NCI-H1436 treated with DMSO at 0.1 percent for 48 hours (cell line): ENCODE results near the gene AFAP1L1.

Source experiments
- DNase-seq: peaks from one replicate; lab custom pipeline; 2025; lab: John Stamatoyannopoulos, UW

AFAP1L1 gene

GRCh38 chr5:149284501-149284900 is 12.8 kb downstream of the AFAP1L1 start:
- no peak for DNase-seq

GRCh38 chr5:149285153-149285552 is 13.5 kb downstream of the AFAP1L1 start:
- no peak for DNase-seq

- DNase-seq, result no peak
These were observed 16.8 kb downstream of the AFAP1L1 start for GRCh38 chr5:149288436-149288835.

- DNase-seq, result no peak
These were observed 17.6 kb downstream of the AFAP1L1 start for GRCh38 chr5:149289301-149289700.

- no peak for DNase-seq
These were observed 23.5 kb downstream of the AFAP1L1 start for GRCh38 chr5:149294872-149295829.

DNA sequence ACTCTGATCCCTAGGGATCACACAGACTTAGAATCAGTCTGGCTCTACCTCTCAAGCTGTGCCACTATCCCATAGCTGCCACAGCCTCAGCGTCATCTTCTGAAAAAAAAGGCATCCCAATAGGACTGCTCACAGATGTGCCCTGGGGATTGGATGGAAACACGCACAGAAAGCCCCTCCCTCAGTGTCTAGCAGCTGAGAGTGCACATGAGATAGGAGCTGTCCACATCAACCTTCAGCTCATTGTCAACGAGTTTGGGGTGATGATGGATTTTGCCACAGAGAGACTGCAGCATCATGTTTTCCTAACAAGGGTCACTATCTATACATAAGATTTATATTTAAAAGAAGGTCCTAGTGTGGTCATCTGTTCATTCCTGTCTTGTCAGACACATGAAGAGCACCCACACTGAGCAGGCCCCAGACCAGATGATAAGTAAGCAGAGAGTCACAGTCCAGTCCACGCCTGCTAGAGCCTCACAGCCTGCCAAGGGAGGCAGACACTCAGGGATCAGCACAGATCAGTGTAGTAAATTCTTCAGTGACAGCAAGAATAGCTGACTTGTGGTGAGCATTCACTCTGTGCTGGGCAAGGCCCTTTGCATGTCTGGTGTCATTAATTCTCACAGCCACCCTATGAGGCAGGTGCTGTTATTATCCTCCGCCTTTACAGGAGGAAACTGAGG is 25.8 kb downstream of the AFAP1L1 start:
- no peak for DNase-seq

DNA sequence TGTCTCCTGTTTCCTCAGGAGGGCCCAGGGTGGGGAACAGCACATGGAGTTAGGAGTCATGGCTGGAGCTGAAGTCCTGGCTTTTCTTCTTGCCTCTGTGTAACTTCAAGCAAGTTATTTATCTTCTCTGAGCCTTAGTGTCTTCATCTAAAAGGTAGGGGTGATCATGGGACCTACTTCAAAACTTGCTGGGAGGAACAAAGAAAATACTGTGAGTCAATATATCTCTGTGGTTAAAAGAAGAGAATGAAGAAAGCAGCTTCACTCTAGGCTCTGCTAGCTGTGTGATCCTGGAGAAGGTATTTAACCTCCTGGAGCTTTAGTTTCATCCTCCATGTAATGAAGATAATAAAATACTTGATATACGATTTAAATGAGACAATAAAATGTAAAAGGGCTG is 26.5 kb downstream of the AFAP1L1 start:
- DNase-seq, result no peak

- DNase-seq, result no peak
These were observed 27.3 kb downstream of the AFAP1L1 start for GRCh38 chr5:149298842-149299404.

- DNase-seq, result no peak
These were observed 27.9 kb downstream of the AFAP1L1 start for GRCh38 chr5:149299451-149300054.

DNA sequence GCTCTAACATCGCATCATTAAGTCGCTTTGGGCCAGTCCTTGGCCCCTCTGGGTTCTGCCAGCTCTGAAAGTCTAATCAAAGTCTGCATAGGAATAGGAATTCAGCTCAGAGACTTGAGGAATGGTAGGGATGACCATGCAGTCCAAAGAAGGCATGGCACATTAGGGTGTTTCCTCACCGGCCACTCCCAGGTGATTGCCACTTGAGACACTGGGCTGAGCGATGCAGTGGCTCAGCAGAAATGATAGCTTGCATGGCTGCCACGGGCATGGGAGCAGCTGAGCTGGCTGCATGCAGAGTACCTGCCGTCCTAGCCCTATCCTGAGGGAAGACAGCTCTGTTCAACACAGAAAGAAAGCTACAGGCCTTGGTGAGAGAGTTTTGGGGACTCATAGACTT is 28.8 kb downstream of the AFAP1L1 start:
- no peak for DNase-seq

DNA sequence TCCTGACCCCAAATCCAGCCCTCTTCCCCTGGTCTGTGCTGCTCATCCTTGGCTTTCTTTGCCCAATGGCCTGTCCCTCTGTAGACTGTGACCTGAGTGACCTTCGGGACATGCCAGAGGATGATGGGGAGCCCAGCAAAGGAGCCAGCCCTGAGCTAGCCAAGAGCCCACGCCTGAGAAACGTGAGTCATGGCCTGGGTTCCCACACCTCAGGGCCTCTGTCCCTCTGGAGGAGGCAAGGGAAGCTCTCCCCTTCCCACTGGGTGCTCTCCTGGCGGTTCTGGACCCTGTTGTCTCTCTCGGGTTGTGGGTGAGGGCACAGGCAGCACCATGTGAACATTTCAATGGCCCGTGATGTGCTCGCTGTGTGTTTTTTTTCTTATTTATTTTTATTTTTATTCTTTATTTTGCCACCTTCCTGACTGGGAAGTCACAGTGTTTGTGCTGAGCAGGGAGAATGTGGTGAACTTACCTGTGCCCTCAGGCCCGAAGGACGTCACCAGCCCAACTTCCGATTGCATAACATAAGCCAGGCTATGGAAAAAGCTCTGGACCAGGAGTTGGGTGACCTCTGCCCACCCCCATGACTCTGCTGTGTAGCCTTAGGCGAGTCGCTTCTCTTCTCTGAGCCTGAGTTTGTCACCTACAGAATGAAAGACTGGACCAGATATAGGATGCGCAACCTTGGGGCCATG is 29.5 kb downstream of the AFAP1L1 start:
- DNase-seq, result no peak

DNA sequence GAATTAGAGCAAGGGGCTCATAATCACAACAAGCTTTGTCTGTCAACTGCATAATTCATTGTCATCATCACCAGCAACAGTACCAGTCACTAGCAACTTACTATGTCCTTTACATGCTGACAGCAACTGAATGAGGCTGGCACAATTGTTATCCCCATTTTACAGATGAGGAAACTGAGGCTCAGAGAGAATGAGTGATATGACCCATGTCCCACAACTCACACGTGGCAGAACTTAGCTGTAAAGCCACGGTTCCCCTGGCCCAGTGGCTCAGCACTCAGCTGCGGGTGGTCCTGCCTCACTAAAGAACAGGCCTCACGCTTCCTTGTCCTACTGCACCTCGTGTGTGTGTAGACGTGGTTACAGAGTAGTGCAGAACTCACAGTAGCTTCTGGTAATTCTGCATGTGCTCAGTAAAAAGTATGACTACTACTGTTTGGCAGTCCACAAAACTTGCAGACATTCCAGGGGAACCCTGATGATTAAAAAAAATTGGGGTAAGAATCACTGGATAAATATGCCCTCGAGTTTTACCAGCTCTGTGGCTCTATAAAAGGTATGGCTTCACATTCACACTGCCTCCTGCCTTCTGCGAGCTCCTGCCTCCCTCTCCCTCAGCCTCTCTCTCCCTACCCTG is 30.2 kb downstream of the AFAP1L1 start:
- DNase-seq, result no peak

DNA sequence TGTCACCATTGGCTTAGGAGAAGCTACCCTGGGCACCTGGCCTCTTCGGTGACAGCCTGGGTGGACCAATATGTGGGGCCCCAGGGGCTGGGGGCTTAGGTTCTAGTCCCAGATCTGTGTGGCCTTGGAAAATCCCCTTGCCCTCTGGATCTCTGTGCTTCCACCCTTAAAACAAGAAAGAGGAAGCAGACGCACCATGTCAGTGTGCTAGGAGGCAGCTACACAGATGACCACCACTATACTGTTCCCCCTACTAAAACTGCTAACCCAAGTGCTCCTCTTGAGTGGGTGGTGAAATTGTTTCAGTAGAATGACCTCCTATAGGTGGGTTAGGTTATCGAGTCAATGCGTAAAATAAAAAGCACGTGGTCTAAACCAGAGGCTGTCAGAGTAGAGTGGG is 31.0 kb downstream of the AFAP1L1 start:
- DNase-seq, result no peak

GRCh38 chr5:149303210-149303609 is 31.6 kb downstream of the AFAP1L1 start:
- no peak for DNase-seq

DNA sequence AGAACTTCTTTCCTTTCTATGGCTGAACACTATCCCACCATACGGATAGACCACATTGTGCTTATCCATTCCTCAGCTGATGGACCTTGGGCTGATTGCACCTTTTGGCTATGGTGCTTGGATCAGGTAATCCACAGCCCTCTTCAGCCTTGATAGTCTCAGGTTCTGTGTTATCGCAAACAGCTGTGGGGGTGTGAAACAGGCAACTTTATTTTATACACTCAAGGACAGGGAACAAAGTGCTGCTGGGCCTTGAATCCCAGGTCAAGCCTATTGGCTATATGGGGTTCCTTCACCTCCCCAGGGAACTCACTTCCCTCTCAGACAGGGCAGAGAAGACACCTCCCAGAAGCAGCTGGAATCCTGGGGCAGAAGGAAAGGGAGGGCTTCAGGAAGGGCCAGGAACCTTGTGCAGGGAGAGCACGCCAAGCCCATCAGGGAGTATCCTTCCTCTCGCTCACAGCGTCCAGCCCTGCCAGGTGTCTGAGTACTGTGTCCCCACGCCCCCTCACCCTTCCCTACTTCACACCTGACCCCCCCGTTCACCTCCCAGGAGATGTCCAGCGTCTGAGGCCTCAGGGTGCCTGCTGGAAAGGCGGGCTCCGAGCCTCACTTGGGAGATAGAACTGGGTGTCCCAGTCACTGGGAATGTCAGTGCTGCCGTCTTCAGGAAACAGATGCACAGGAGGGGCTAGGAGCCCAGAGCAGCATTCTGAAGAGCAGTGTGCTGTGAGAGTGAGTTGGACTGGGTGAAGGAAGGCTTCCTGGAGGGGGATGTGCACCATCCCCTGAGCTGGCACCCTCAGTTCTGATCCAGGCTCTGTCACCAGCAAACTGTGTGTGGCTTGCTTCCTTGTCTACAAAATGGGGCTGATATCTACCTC is 32.8 kb downstream of the AFAP1L1 start:
- no peak for DNase-seq

GRCh38 chr5:149309354-149309753 is 37.7 kb downstream of the AFAP1L1 start:
- no peak for DNase-seq

DNA sequence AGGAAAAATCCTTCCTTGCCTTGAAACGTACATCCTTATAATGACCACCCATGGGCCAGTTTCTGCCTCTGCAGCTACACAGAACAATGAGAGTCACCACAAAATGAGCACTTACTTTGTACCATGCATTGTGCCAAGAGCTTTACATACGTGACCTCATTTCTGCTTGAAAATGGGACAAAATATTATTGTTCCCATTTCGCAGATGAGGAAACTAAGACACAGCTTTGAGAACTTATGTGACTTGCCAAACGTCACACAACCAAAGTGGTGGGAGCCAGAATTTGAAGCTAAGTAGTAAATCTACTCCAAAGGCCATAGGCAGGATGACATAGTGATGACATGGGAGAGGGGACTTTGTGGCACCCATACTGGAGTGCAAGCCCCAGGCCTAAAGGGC is 38.8 kb downstream of the AFAP1L1 start:
- DNase-seq, result no peak

DNA sequence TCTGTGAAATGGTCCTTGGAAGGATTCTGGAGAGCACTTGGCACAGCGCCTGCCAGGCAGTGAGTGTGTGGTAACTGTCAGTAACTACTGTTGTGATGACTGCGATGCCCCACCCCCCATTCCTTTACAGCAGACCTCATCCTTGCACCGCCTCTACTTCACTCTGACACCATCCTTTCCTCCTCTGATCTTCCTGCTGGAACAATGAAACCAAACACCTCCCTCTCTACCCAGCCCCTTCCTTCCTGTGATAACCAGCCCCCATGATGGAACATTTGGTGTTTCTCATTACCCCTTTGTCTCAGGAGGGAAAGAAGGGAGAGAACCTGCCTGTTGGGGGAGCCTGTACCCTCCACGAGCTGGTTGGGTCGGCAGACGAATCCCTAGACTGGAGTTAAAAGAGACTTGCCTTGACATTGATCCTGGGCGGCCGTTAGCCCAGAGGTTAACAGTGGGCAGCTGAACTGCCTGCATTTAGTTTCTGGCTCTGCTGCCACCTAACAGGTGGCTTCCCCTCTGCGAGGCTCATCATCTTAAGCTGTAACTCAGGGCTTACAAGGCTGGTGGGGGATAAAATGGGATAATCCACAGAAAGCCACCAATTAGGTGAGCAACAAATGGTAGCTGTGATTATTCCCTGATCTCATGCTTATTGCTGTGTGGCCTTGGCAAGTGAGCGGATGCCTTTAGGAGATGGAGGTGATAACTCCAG is 39.4 kb downstream of the AFAP1L1 start:
- DNase-seq, result no peak

- DNase-seq, result no peak
These were observed 41.6 kb downstream of the AFAP1L1 start for GRCh38 chr5:149313151-149313841.
